MM.1S (cell line): Measurements from ENCODE around the gene CKMT2.

ENCODE experiments used
- DNase-seq: peaks from one replicate; pipeline ENCODE4 v3.0.0-alpha.2; 2015
- H2AFZ ChIP-seq: fragments of 300-600 bp; sonication (generic); 2 replicates; pipeline ENCODE4 v1.6.0; 2016; ENCODE audit warnings: antibody characterized with exemption, low read length
- H3F3A ChIP-seq: fragments of 300-600 bp; sonication (generic); 2 replicates; pipeline ENCODE4 v1.6.1; 2016; ENCODE audit warnings: mild to moderate bottlenecking, antibody characterized with exemption, low read length, moderate library complexity, mixed read lengths; ENCODE audit not compliant: insufficient read depth
- H3K27ac ChIP-seq: fragments of 300-600 bp; sonication (generic); 2 replicates; pipeline ENCODE4 v1.5.1; 2016; ENCODE audit warnings: mild to moderate bottlenecking, low read length
- H3K27me3 ChIP-seq: fragments of 300-600 bp; sonication (generic); replicated peaks from 2 replicates; pipeline ENCODE4 v1.6.0; 2016; ENCODE audit warnings: low read length; ENCODE audit not compliant: insufficient read depth
- H3K36me3 ChIP-seq: fragments of 300-600 bp; sonication (generic); replicated peaks from 2 replicates; pipeline ENCODE4 v1.6.1; 2016; ENCODE audit warnings: mild to moderate bottlenecking, low read length, mixed read lengths; ENCODE audit not compliant: insufficient read depth
- H3K4me1 ChIP-seq: fragments of 300-600 bp; sonication (generic); 2 replicates; pipeline ENCODE4 v1.6.1; 2016; ENCODE audit warnings: low read length, mixed read lengths
- H3K4me2 ChIP-seq: fragments of 300-600 bp; sonication (generic); 2 replicates; pipeline ENCODE4 v1.6.0; 2016; ENCODE audit warnings: low read depth, low read length
- H3K4me3 ChIP-seq: fragments of 300-600 bp; sonication (generic); 2 replicates; pipeline ENCODE4 v1.5.1; 2016; ENCODE audit warnings: low read length, mixed read lengths
- H3K79me2 ChIP-seq: fragments of 300-600 bp; sonication (generic); 2 replicates; pipeline ENCODE4 v1.6.1; 2016; ENCODE audit warnings: mixed run types, low read length, mixed read lengths
- H3K9ac ChIP-seq: fragments of 300-600 bp; sonication (generic); 2 replicates; pipeline ENCODE4 v1.6.1; 2016; ENCODE audit warnings: low read length, mixed read lengths
- H3K9me2 ChIP-seq: fragments of 300-600 bp; sonication (generic); replicated peaks from 2 replicates; pipeline ENCODE4 v1.6.1; 2016; ENCODE audit warnings: mild to moderate bottlenecking, low read length, mixed read lengths; ENCODE audit not compliant: insufficient read depth
- H3K9me3 ChIP-seq: fragments of 300-600 bp; sonication (generic); replicated peaks from 2 replicates; pipeline ENCODE4 v1.6.1; 2016; ENCODE audit warnings: mild to moderate bottlenecking, low read length, mixed read lengths; ENCODE audit not compliant: insufficient read depth
- H4K20me1 ChIP-seq: fragments of 300-600 bp; sonication (generic); 2 replicates; pipeline ENCODE4 v1.6.1; 2016; ENCODE audit warnings: mild to moderate bottlenecking, low read length, moderate library complexity, mixed read lengths; ENCODE audit not compliant: insufficient read depth
- EZH2 ChIP-seq: fragments of 300-600 bp; sonication (generic); optimal IDR thresholded peaks from 2 replicates; pipeline ENCODE3; 2017; ENCODE audit warnings: low read depth, mild to moderate bottlenecking, antibody characterized with exemption, low read length, mixed read lengths
- EZH2phosphoT487 ChIP-seq: fragments of 300-600 bp; sonication (generic); IDR thresholded peaks from 2 replicates; pipeline ENCODE4 v1.6.1; 2018; ENCODE audit warnings: antibody characterized with exemption, low read length
- TF ChIP-seq, protein P1 (sequence below): fragments of 300-600 bp; sonication (generic); IDR thresholded peaks from 2 replicates; pipeline ENCODE4 v1.5.1; 2016; ENCODE audit warnings: antibody characterized with exemption, low read length, mixed read lengths

The CKMT2 gene

DNA sequence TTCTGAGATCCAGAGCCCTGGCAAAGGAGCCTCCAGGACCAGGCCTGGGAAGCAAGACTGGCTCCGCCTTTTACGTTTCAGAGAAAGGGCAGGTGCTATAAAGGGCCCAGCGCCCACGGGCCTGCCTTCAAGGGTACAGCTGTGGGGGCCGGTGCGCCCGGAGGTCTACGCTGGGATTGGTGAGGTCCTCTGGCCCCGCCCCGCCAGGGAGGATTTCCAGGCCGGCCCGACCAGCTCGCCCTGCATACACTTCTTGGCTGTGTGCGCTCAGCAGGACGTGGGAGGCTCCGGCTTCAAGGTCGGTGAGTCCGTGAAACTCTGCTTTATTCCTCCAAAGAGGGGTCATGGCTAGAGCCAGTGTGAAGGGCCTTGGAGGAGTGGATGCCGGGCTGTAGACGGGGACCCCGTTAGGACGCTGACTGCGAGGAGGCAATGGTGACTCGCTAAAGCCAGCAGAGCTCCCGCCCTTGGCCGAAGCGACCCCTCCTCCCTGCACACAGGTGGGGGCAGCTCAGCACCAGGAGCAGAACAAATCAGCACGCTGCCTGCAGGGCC is at the start of gene CKMT2:
Gene CKMT2, plus strand, starts transcription at position 243 of the 555 bp plus-strand sequence. CDS start 17,811 bp downstream, outside the sequence.
- H3K79me2 ChIP-seq: no peaks in the 10 kb centered on the region
- TF ChIP-seq, protein P1, sequence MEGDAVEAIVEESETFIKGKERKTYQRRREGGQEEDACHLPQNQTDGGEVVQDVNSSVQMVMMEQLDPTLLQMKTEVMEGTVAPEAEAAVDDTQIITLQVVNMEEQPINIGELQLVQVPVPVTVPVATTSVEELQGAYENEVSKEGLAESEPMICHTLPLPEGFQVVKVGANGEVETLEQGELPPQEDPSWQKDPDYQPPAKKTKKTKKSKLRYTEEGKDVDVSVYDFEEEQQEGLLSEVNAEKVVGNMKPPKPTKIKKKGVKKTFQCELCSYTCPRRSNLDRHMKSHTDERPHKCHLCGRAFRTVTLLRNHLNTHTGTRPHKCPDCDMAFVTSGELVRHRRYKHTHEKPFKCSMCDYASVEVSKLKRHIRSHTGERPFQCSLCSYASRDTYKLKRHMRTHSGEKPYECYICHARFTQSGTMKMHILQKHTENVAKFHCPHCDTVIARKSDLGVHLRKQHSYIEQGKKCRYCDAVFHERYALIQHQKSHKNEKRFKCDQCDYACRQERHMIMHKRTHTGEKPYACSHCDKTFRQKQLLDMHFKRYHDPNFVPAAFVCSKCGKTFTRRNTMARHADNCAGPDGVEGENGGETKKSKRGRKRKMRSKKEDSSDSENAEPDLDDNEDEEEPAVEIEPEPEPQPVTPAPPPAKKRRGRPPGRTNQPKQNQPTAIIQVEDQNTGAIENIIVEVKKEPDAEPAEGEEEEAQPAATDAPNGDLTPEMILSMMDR: no peak
- no peak for TF ChIP-seq EZH2
- TF ChIP-seq EZH2phosphoT487: no peak
- H3K9me2 ChIP-seq: no peaks in the 10 kb centered on the region
- no peaks in the 10 kb centered on the region for H3K27me3 ChIP-seq
- H3K4me1 ChIP-seq: no peaks in the 10 kb centered on the region
- no peak within 1 kb of the TSS for H2AFZ ChIP-seq
- no peaks in the 10 kb centered on the region for H3K9me3 ChIP-seq
- H3K4me3 ChIP-seq: no peak within 1 kb of the TSS
- H4K20me1 ChIP-seq: no peaks in the 10 kb centered on the region
- H3K27ac ChIP-seq: no peak within 1 kb of the TSS
- H3F3A ChIP-seq: no peaks in the 10 kb centered on the region
- no peak for DNase-seq
- no peaks in the 10 kb centered on the region for H3K36me3 ChIP-seq
- no peak within 1 kb of the TSS for H3K9ac ChIP-seq
- H3K4me2 ChIP-seq: no peak within 1 kb of the TSS

DNA sequence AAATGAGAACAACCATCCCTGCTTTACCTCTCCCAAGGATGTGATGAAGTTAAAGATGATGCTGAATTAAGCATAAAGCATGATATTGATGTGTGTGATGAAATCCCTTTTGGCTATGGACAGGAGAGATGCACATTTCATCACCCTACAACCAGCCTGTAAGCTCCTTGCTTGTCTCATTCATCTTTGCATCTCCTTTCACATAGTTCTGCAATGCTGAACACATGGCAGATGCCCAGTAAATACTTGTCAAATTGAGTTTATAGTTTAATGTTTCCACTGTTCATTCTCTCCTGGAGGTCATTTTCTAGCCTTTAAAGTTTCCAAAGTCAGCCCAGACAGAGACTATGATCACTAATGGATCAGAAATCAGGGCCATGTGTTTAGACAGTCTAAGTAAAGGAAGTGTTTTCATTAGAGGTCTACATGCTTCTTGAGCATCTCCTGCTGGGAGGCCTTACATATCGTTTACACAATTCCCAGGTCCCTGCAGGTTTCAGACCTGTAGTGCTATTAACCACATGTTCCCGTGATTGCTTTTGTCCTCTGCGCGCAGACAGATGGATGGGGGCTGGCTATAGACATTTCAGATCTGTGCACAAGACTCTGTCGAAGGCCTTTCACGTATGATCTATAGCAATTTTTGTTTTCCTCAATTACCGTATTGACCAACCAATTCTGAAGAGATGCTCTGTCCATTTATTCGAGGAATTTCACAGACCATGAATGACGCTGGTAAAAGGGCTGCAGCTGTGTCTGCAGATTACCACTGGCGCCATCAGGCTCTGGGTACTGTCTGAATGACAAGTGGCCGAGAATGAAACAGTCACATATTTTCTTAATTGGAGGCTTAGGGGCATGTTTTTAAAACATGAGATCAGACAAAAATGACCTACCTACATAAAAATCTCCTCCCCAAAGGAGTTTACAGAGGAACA is 49.0 kb upstream of the CKMT2 start:
- Histone ChIP-seq H3K4me1 (peaks cover 6% of the 10 kb centered on the region; the same call in 1 of the 2 replicates), H2AFZ (no peak overlapping the region), H3K4me2 (no peak overlapping the region)

DNA sequence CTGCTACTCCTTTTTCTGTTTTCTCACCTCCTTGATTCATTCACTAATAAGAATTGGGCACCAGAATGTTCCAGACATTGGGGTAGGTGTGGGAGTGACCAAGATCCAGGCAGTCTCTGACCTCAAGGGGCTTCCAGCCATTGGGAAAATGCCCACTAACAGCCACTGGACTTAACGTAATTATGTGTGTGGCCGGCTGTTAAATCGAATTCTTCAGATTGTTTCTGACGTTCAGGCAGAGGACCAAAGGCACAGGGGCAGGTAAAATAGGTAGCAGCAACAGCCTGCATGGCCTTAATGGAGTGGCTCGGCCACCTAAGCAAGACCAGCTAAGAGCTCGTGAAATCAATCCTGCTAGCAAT is 48.4 kb upstream of the CKMT2 start:
- no peak overlapping the region for H3K4me3 ChIP-seq
- H3K27me3 ChIP-seq: no peaks in the 10 kb centered on the region
- no peaks in the 10 kb centered on the region for H3K36me3 ChIP-seq
- no peaks in the 10 kb centered on the region for H4K20me1 ChIP-seq
- no peak overlapping the region for H3K9ac ChIP-seq
- no peak overlapping the region for H3K27ac ChIP-seq
- no peaks in the 10 kb centered on the region for H3F3A ChIP-seq
- no peaks in the 10 kb centered on the region for H3K79me2 ChIP-seq
- H3K4me2 ChIP-seq: no peak overlapping the region
- H3K4me1 ChIP-seq: peaks cover 6% of the 10 kb centered on the region; the same call in 1 of the 2 replicates
- DNase-seq: no peak
- H2AFZ ChIP-seq: no peak overlapping the region
- TF ChIP-seq EZH2phosphoT487 (no peak), EZH2 (no peak)
- TF ChIP-seq, protein P1: no peak
- H3K9me3 ChIP-seq: no peaks in the 10 kb centered on the region
- H3K9me2 ChIP-seq: no peaks in the 10 kb centered on the region

More for the DNA sequence above, 49.0 kb upstream of the CKMT2 start:
- Histone ChIP-seq H3K36me3 (no peaks in the 10 kb centered on the region), H3K79me2 (no peaks in the 10 kb centered on the region), H3K4me3 (no peak overlapping the region), H3F3A (no peaks in the 10 kb centered on the region), H3K9me2 (no peaks in the 10 kb centered on the region), H3K27me3 (no peaks in the 10 kb centered on the region), H4K20me1 (no peaks in the 10 kb centered on the region), H3K9me3 (no peaks in the 10 kb centered on the region), H3K9ac (no peak overlapping the region), H3K27ac (no peak overlapping the region)
- no peak for DNase-seq
- TF ChIP-seq, protein P1: no peak
- TF ChIP-seq EZH2: no peak
- TF ChIP-seq EZH2phosphoT487: no peak
